SK-N-SH (cell line): ENCODE data around the gene PGLYRP3. TPM values are rescaled to one million over a fixed set of nuclear protein-coding genes. Genes with fewer than 3 reads are reported as not detected.

Source experiments
- CTCF ChIA-PET: fragments of 300-600, 350-600 bp; formaldehyde crosslinking; extraction: SDS; loops from one replicate; lab custom pipeline; 2021; lab: Yijun Ruan, JAX
- POLR2A ChIA-PET: fragments of 350-600 bp; sonication (Branson Sonifier 250); formaldehyde crosslinking; extraction: SDS; loops from one replicate; lab custom pipeline; 2020; ENCODE audit warnings: antibody characterized with exemption, inconsistent platforms; lab: Yijun Ruan, JAX
- DNase-seq: peaks from one replicate; pipeline ENCODE4 v3.0.0; 2012
- H2AFZ ChIP-seq: fragments of 200-600 bp; sonication (generic); 2 replicates; pipeline ENCODE4 v1.8.1; 2016; ENCODE audit warnings: antibody characterized with exemption, mild to moderate bottlenecking, low read depth
- H3F3A ChIP-seq: fragments of 200-600 bp; sonication (generic); replicated peaks from 2 replicates; pipeline ENCODE3; 2016; ENCODE audit warnings: antibody characterized with exemption, mild to moderate bottlenecking; ENCODE audit not compliant: insufficient read depth
- H3K27ac ChIP-seq, 2 experiments: fragments of 200-500 bp in 1 of 2; fragments of 200-600 bp in 1 of 2; sonication (Bioruptor generic) in 1 of 2; sonication (generic), shearing (Covaris generic) in 1 of 2; 2 replicates each; pipeline versions ENCODE4 v1.5.1 to v1.6.1; 2014 to 2016; ENCODE audit warnings: low read depth in 2 of 2, inconsistent platforms in 1 of 2, low read length in 1 of 2, mild to moderate bottlenecking in 1 of 2, mixed read lengths in 1 of 2
- H3K27me3 ChIP-seq: fragments of 200-600 bp; sonication (generic), shearing (Covaris generic); 2 replicates; pipeline ENCODE4 v1.6.1; 2016; ENCODE audit warnings: mixed run types; ENCODE audit not compliant: insufficient read depth
- H3K36me3 ChIP-seq, 2 experiments: fragments of 200-500 bp in 1 of 2; fragments of 200-600 bp in 1 of 2; sonication (Bioruptor generic) in 1 of 2; sonication (generic) in 1 of 2; replicated peaks in 1 of 2; 2 replicates each; pipeline versions ENCODE3 to v1.5.1; 2014 to 2016; ENCODE audit warnings: low read length in 1 of 2, mild to moderate bottlenecking in 1 of 2; ENCODE audit not compliant: insufficient read depth in 2 of 2, control insufficient read depth in 1 of 2
- H3K4me1 ChIP-seq, 2 experiments: fragments of 200-500 bp in 1 of 2; fragments of 200-600 bp in 1 of 2; sonication (Bioruptor generic) in 1 of 2; sonication (generic), shearing (Covaris generic) in 1 of 2; 2 replicates each; pipeline versions ENCODE4 v1.5.1 to v1.6.1; 2014 to 2016; ENCODE audit warnings: low read depth in 1 of 2, low read length in 1 of 2, mixed run types in 1 of 2; ENCODE audit not compliant: insufficient read depth in 2 of 2, control insufficient read depth in 1 of 2
- H3K4me2 ChIP-seq: fragments of 200-600 bp; sonication (generic), shearing (Covaris generic); 2 replicates; pipeline ENCODE4 v1.6.1; 2017; ENCODE audit warnings: mixed run types
- H3K4me3 ChIP-seq, 2 experiments: fragments of 200-500 bp in 1 of 2; fragments of 200-600 bp in 1 of 2; sonication (Bioruptor generic) in 1 of 2; sonication (generic), shearing (Covaris generic) in 1 of 2; 2 replicates each; pipeline versions ENCODE4 v1.5.1 to v1.8.1; 2014 to 2016; ENCODE audit warnings: low read depth in 2 of 2, inconsistent platforms in 1 of 2, low read length in 1 of 2, mild to moderate bottlenecking in 1 of 2, mixed read lengths in 1 of 2, moderate library complexity in 1 of 2
- H3K79me2 ChIP-seq: fragments of 200-600 bp; sonication (generic); 2 replicates; pipeline ENCODE4 v1.8.1; 2017; ENCODE audit warnings: mild to moderate bottlenecking; ENCODE audit not compliant: insufficient read depth
- H3K9ac ChIP-seq: fragments of 200-600 bp; sonication (generic); 2 replicates; pipeline ENCODE4 v1.6.1; 2017; ENCODE audit warnings: mixed run types
- H3K9me2 ChIP-seq: fragments of 200-600 bp; sonication (generic); 2 replicates; pipeline ENCODE4 v1.6.1; 2017; ENCODE audit warnings: mixed run types
- H3K9me3 ChIP-seq: fragments of 200-600 bp; sonication (generic); 2 replicates; pipeline ENCODE4 v1.6.1; 2017; ENCODE audit warnings: mixed run types, mild to moderate bottlenecking, moderate library complexity
- H4K20me1 ChIP-seq: fragments of 200-600 bp; sonication (generic); 2 replicates; pipeline ENCODE4 v1.6.1; 2017; ENCODE audit warnings: mild to moderate bottlenecking, mixed run types; ENCODE audit not compliant: insufficient read depth
- CHD2 ChIP-seq: fragments of 150-350 bp; IDR thresholded peaks from 2 replicates; pipeline ENCODE4 v1.6.1; 2018; ENCODE audit warnings: low read length; ENCODE audit not compliant: partially characterized antibody
- CTCF ChIP-seq: fragments of 200-600 bp; sonication (generic); IDR thresholded peaks from 2 replicates; pipeline ENCODE4 v1.6.1; 2017; ENCODE audit warnings: antibody characterized with exemption, mild to moderate bottlenecking, moderate library complexity
- EZH2phosphoT487 ChIP-seq: fragments of 200-600 bp; sonication (generic); IDR thresholded peaks from 2 replicates; pipeline ENCODE4 v1.6.1; 2017; ENCODE audit warnings: low read depth, mixed run types, mild to moderate bottlenecking, antibody characterized with exemption, moderate library complexity, borderline replicate concordance
- FOSL2 ChIP-seq: IDR thresholded peaks from 2 replicates; pipeline ENCODE4 v1.4.0; 2012; ENCODE audit warnings: low read depth, mild to moderate bottlenecking, moderate library complexity, borderline replicate concordance
- GABPA ChIP-seq: IDR thresholded peaks from 2 replicates; pipeline ENCODE4 v1.4.0; 2012; ENCODE audit warnings: low read depth, mild to moderate bottlenecking
- JUND ChIP-seq: IDR thresholded peaks from 2 replicates; pipeline ENCODE4 v1.4.0; 2012
- MAX ChIP-seq: IDR thresholded peaks from 2 replicates; pipeline ENCODE4 v1.4.0; 2012; ENCODE audit warnings: low read depth
- MEF2A ChIP-seq: IDR thresholded peaks from 2 replicates; pipeline ENCODE4 v1.4.0; 2012; ENCODE audit warnings: low read depth, borderline replicate concordance
- NRF1 ChIP-seq: IDR thresholded peaks from 2 replicates; pipeline ENCODE4 v1.6.1; 2012; ENCODE audit warnings: low read depth, mild to moderate bottlenecking, low read length
- RAD21 ChIP-seq: IDR thresholded peaks from 2 replicates; pipeline ENCODE4 v1.6.1; 2012; ENCODE audit warnings: mild to moderate bottlenecking, low read length
- RCOR1 ChIP-seq: fragments of 150-350 bp; IDR thresholded peaks from 2 replicates; pipeline ENCODE4 v1.6.1; 2017; ENCODE audit warnings: antibody characterized with exemption, low read length
- TAF1 ChIP-seq: IDR thresholded peaks from 2 replicates; pipeline ENCODE4 v1.6.1; 2012; ENCODE audit warnings: low read depth, mild to moderate bottlenecking, low read length, moderate library complexity, borderline replicate concordance
- YY1 ChIP-seq: IDR thresholded peaks from 2 replicates; pipeline ENCODE4 v1.4.0; 2012; ENCODE audit warnings: low read depth, mild to moderate bottlenecking
- ZBTB33 ChIP-seq: IDR thresholded peaks from 2 replicates; pipeline ENCODE4 v1.4.0; 2012; ENCODE audit warnings: low read depth, borderline replicate concordance
- WGBS: methylation state at CpG from one replicate; pipeline ENCODE4 v1.1.6; 2017; ENCODE audit warnings: low lambda C conversion rate; 5-methylcytosine and 5-hydroxymethylcytosine counted together
- polyA plus RNA-seq, 3 experiments: library from polyadenylated mRNA; depleted of rRNA; stranded (reverse); fragments of >200 nt; gene quantifications; 2 replicates each; pipeline ENCODE4 v1.2.3, GENCODE V29; 2012
- TF ChIP-seq, protein P1 (sequence below): fragments of 150-350 bp; IDR thresholded peaks from 2 replicates; pipeline ENCODE4 v1.6.1; 2016; ENCODE audit warnings: mild to moderate bottlenecking, low read depth, low read length
- TF ChIP-seq, protein P2 (sequence below): IDR thresholded peaks from 2 replicates; pipeline ENCODE4 v1.6.1; 2012; ENCODE audit warnings: mild to moderate bottlenecking, low read depth, low read length, moderate library complexity

The PGLYRP3 gene
- polyA plus RNA-seq, 1 of the 3 experiments (the other 2 are of a cell fraction), result not detected

DNA sequence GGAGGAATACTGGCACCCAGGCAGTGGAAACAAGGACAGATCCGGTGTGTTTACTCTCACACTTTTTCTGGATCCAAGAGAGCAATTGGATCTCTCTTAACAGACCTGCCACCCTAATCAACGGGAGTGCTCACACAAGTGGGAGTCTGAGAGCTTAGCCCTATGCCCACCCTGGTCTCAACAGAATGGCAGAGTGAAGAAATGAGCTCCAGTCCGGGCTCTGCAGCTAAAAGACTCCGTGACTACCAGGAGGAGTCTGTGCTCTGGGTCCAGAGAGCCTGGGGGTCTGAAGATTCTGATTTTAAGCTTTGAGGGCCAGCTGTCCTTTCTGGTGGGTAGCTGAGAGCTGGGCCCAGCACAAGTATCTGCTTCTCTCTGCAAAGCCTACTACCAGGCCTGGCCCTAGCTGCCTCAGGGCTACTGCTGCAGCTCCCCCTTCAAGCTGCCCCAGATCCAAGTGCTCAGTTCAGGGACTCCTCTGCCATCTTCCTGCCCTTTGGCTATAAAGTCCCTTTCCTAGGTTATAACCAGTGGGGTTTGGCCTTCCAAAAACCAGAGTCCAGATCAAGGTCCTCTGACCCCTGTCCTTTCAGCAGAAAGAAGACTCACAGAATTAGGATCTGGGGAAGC is 48.8 kb upstream of the PGLYRP3 start:
- WGBS, result 15% methylated on average over 3 of the region's 4 CpGs
- Histone ChIP-seq H3K4me1 (no peaks in the 10 kb centered on the region), H2AFZ (no peak overlapping the region), H3K4me3 (no peak overlapping the region), H3K9me3 (no peaks in the 10 kb centered on the region), H3K9ac (no peak overlapping the region), H3K36me3 (no peaks in the 10 kb centered on the region), H3F3A (no peaks in the 10 kb centered on the region), H3K27ac (no peak overlapping the region), H3K79me2 (no peaks in the 10 kb centered on the region), H3K4me2 (no peak overlapping the region), H3K27me3 (peaks cover 61% of the 10 kb centered on the region), H4K20me1 (no peaks in the 10 kb centered on the region), H3K9me2 (no peaks in the 10 kb centered on the region)
- POLR2A ChIA-PET, result no interaction called here
- CTCF ChIA-PET, result interaction anchor here (0.9 kb wide), 1 partner anchor 10 kb away, joined by 3 read pairs; no protein-coding TSS in a partner anchor
- DNase-seq, result no peak
- TF ChIP-seq, protein P1, sequence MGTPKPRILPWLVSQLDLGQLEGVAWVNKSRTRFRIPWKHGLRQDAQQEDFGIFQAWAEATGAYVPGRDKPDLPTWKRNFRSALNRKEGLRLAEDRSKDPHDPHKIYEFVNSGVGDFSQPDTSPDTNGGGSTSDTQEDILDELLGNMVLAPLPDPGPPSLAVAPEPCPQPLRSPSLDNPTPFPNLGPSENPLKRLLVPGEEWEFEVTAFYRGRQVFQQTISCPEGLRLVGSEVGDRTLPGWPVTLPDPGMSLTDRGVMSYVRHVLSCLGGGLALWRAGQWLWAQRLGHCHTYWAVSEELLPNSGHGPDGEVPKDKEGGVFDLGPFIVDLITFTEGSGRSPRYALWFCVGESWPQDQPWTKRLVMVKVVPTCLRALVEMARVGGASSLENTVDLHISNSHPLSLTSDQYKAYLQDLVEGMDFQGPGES, result no peak
- no peak for TF ChIP-seq ZBTB33
- TF ChIP-seq RCOR1, result no peak
- TF ChIP-seq CHD2, result no peak
- no peak for TF ChIP-seq MAX
- TF ChIP-seq YY1, result no peak
- TF ChIP-seq NRF1, result no peak
- TF ChIP-seq RAD21, result no peak
- TF ChIP-seq GABPA, result no peak
- no peak for TF ChIP-seq MEF2A
- TF ChIP-seq TAF1, result no peak
- no peak for TF ChIP-seq FOSL2
- no peak for TF ChIP-seq EZH2phosphoT487
- no peak for TF ChIP-seq JUND
- TF ChIP-seq, protein P2, sequence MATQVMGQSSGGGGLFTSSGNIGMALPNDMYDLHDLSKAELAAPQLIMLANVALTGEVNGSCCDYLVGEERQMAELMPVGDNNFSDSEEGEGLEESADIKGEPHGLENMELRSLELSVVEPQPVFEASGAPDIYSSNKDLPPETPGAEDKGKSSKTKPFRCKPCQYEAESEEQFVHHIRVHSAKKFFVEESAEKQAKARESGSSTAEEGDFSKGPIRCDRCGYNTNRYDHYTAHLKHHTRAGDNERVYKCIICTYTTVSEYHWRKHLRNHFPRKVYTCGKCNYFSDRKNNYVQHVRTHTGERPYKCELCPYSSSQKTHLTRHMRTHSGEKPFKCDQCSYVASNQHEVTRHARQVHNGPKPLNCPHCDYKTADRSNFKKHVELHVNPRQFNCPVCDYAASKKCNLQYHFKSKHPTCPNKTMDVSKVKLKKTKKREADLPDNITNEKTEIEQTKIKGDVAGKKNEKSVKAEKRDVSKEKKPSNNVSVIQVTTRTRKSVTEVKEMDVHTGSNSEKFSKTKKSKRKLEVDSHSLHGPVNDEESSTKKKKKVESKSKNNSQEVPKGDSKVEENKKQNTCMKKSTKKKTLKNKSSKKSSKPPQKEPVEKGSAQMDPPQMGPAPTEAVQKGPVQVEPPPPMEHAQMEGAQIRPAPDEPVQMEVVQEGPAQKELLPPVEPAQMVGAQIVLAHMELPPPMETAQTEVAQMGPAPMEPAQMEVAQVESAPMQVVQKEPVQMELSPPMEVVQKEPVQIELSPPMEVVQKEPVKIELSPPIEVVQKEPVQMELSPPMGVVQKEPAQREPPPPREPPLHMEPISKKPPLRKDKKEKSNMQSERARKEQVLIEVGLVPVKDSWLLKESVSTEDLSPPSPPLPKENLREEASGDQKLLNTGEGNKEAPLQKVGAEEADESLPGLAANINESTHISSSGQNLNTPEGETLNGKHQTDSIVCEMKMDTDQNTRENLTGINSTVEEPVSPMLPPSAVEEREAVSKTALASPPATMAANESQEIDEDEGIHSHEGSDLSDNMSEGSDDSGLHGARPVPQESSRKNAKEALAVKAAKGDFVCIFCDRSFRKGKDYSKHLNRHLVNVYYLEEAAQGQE, result no peak
- no peak for TF ChIP-seq CTCF
